Thymus (tissue), 11 donors: ENCODE data around the gene OBP2A. TPM values are rescaled to one million over a fixed set of nuclear protein-coding genes. Genes with fewer than 3 reads are reported as not detected.
A peak's percentile ranks its signal among the peaks of the same experiment; 100 is the strongest.

Source experiments
- DNase-seq, 9 donors: peaks; one replicate each; pipeline ENCODE4 v3.0.0-alpha.2; 2013; ENCODE audit warnings: low spot score in 9 of 9, low read depth in 6 of 9, missing footprints in 1 of 9
- H3K27ac ChIP-seq, 2 donors: one replicate each; pipeline ENCODE4 v1.5.1; 2013; ENCODE audit warnings: control low read depth in 1 of 2, low read depth in 1 of 2, low read length in 1 of 2, mild to moderate bottlenecking in 1 of 2, moderate library complexity in 1 of 2
- H3K27me3 ChIP-seq, 2 donors: one replicate each; pipeline ENCODE4 v1.5.1; 2013; ENCODE audit warnings: low read length in 1 of 2; ENCODE audit not compliant: control insufficient read depth in 2 of 2, insufficient read depth in 1 of 2
- H3K36me3 ChIP-seq, 2 donors: one replicate each; pipeline ENCODE4 v1.5.1; 2013; ENCODE audit warnings: low read length in 1 of 2, mild to moderate bottlenecking in 1 of 2, moderate library complexity in 1 of 2; ENCODE audit not compliant: control insufficient read depth in 2 of 2, insufficient read depth in 2 of 2
- H3K4me1 ChIP-seq, 2 donors: one replicate each; pipeline ENCODE4 v1.5.1; 2013; ENCODE audit warnings: low read length in 2 of 2; ENCODE audit not compliant: control insufficient read depth in 2 of 2, insufficient read depth in 2 of 2
- H3K4me3 ChIP-seq, 2 donors: one replicate each; pipeline ENCODE4 v1.5.1; 2013; ENCODE audit warnings: low read length in 2 of 2, control low read depth in 1 of 2, mild to moderate bottlenecking in 1 of 2
- H3K9me3 ChIP-seq, 2 donors: one replicate each; pipeline ENCODE4 v1.5.1; 2013; ENCODE audit warnings: low read length in 1 of 2, mild to moderate bottlenecking in 1 of 2; ENCODE audit not compliant: control insufficient read depth in 2 of 2, insufficient read depth in 1 of 2
- WGBS: extraction: QIAGEN DNeasy Blood & Tissue Kit; methylation state at CpG from one replicate; pipeline ENCODE4 v1.1.7; 2013; 5-methylcytosine and 5-hydroxymethylcytosine counted together
- polyA plus RNA-seq: library from polyadenylated mRNA; stranded (reverse); fragments of 200-250 nt; gene quantifications from one replicate; pipeline ENCODE4 v1.2.3, GENCODE V29; 2013
- total RNA-seq: library from RNA; stranded (reverse); fragments of 120-200 nt; gene quantifications from one replicate; pipeline ENCODE4 v1.2.4, GENCODE V29; 2013
- donor health status: healthy.

OBP2A gene
- total and polyA plus RNA-seq, 2 donors: 0.09 TPM; not detected in 1

- H3K9me3 ChIP-seq: peaks cover 0 to 2% of the 10 kb centered on the region in 2 donors
- H3K4me3 ChIP-seq: no peak overlapping the region
- H3K27me3 ChIP-seq: peaks cover 0 to 18% of the 10 kb centered on the region in 2 donors
- H3K36me3 ChIP-seq: peaks cover 21 to 31% of the 10 kb centered on the region in 2 donors
- H3K27ac ChIP-seq: no peak overlapping the region
- WGBS: 92% methylated on average over 16 of the region's 16 CpGs
- peaks cover 10 to 16% of the 10 kb centered on the region in 2 donors for H3K4me1 ChIP-seq
- no peak for DNase-seq
These were observed 43.0 kb upstream of the OBP2A start for GRCh38 chr9:135502873-135503321.

- Histone ChIP-seq H3K4me1 (peaks cover 10 to 16% of the 10 kb centered on the region in 2 donors), H3K27ac (no peak overlapping the region), H3K36me3 (peaks cover 21 to 31% of the 10 kb centered on the region in 2 donors), H3K4me3 (no peak overlapping the region), H3K27me3 (peaks cover 0 to 13% of the 10 kb centered on the region in 2 donors), H3K9me3 (peaks cover 0 to 2% of the 10 kb centered on the region in 2 donors)
- DNase-seq: no peak
- 97% methylated on average over 41 of the region's 41 CpGs for WGBS
These were observed 42.3 kb upstream of the OBP2A start for GRCh38 chr9:135503371-135504261.

GRCh38 chr9:135504262-135505243, 41.4 kb upstream of the OBP2A start:
- H3K4me1 ChIP-seq: peaks cover 7 to 11% of the 10 kb centered on the region in 2 donors

GRCh38 chr9:135505406-135506187, 40.3 kb upstream of the OBP2A start:
- Histone ChIP-seq H3K9me3 (peaks cover 0 to 2% of the 10 kb centered on the region in 2 donors), H3K4me3 (no peak overlapping the region), H3K27me3 (no peaks in the 10 kb centered on the region), H3K27ac (no peak overlapping the region), H3K4me1 (peaks cover 7 to 10% of the 10 kb centered on the region in 2 donors), H3K36me3 (peaks cover 21 to 31% of the 10 kb centered on the region in 2 donors)
- DNase-seq: no peak
- WGBS: 96% methylated on average over 24 of the region's 24 CpGs

More at GRCh38 chr9:135504262-135505243, 41.4 kb upstream of the OBP2A start:
- H3K27ac ChIP-seq: no peak overlapping the region
- H3K36me3 ChIP-seq: peaks cover 21 to 31% of the 10 kb centered on the region in 2 donors
- peaks cover 0 to 2% of the 10 kb centered on the region in 2 donors for H3K9me3 ChIP-seq
- peak in 6 of 9 donors; percentile 18 to 55 (median 42) for DNase-seq
- 86% methylated on average over 21 of the region's 21 CpGs for WGBS
- peaks cover 0 to 4% of the 10 kb centered on the region in 2 donors for H3K27me3 ChIP-seq
- no peak overlapping the region for H3K4me3 ChIP-seq

- WGBS: 89% methylated on average over 14 of the region's 14 CpGs
- peaks cover 5 to 6% of the 10 kb centered on the region in 2 donors for H3K4me1 ChIP-seq
- DNase-seq: no peak
- H3K27me3 ChIP-seq: no peaks in the 10 kb centered on the region
- H3K27ac ChIP-seq: no peak overlapping the region
- peaks cover 21 to 31% of the 10 kb centered on the region in 2 donors for H3K36me3 ChIP-seq
- H3K4me3 ChIP-seq: no peak overlapping the region
- peaks cover 0 to 2% of the 10 kb centered on the region in 2 donors for H3K9me3 ChIP-seq
These were observed 39.4 kb upstream of the OBP2A start for GRCh38 chr9:135506327-135507103.

GRCh38 chr9:135507104-135508035, 38.6 kb upstream of the OBP2A start:
- no peak for DNase-seq
- Histone ChIP-seq H3K4me1 (no peaks in the 10 kb centered on the region), H3K36me3 (peaks cover 20 to 27% of the 10 kb centered on the region in 2 donors), H3K27ac (no peak overlapping the region), H3K4me3 (no peak overlapping the region), H3K27me3 (no peaks in the 10 kb centered on the region), H3K9me3 (peaks cover 0 to 2% of the 10 kb centered on the region in 2 donors)
- 92% methylated on average over 23 of the region's 23 CpGs for WGBS

- no peak for DNase-seq
- H3K27me3 ChIP-seq: no peaks in the 10 kb centered on the region
- H3K4me3 ChIP-seq: no peak overlapping the region
- peaks cover 16 to 20% of the 10 kb centered on the region in 2 donors for H3K36me3 ChIP-seq
- 91% methylated on average over 9 of the region's 9 CpGs for WGBS
- peaks cover 0 to 2% of the 10 kb centered on the region in 2 donors for H3K9me3 ChIP-seq
- no peaks in the 10 kb centered on the region for H3K4me1 ChIP-seq
- H3K27ac ChIP-seq: no peak overlapping the region
These were observed 37.6 kb upstream of the OBP2A start for GRCh38 chr9:135508211-135508820.
